HL-60 (cell line): ENCODE measurements around the gene UNC119.

Source experiments
- CTCF ChIP-seq: IDR thresholded peaks from one replicate; pipeline ENCODE4 v1.5.1; 2011; ENCODE audit warnings: low read length, control low read depth, inconsistent platforms; ENCODE audit not compliant: insufficient read depth
- POLR2AphosphoS5 ChIP-seq: IDR thresholded peaks from 2 replicates; pipeline ENCODE4 v1.6.1; 2012; ENCODE audit warnings: low read depth

GRCh38 chr17:28574526-28574925, 22.1 kb upstream of the UNC119 start:
- TF ChIP-seq POLR2AphosphoS5 (no peak), CTCF (peak; percentile 2)
